H1 (cell line): Measurements from ENCODE around the gene OR5M3. TPM values are rescaled to one million over a fixed set of nuclear protein-coding genes. Genes with fewer than 3 reads are reported as not detected.

Experiments used
- CTCF ChIA-PET: fragments of 300-600 bp; sonication (Branson Sonifier 250); formaldehyde crosslinking; loops from one replicate; lab custom pipeline; 2021; ENCODE audit not compliant: partially characterized antibody; lab: Charles Lee
- POLR2A ChIA-PET: fragments of 300-600 bp; sonication (Branson Sonifier 250); formaldehyde crosslinking; loops from one replicate; lab custom pipeline; 2021; ENCODE audit warnings: inconsistent platforms; ENCODE audit not compliant: partially characterized antibody; lab: Charles Lee
- DNase-seq, 2 experiments: peaks; one replicate each; pipeline versions ENCODE4 v3.0.0 to v3.0.0-alpha.2; 2010 to 2022; ENCODE audit warnings: low spot score in 2 of 2, low read depth in 1 of 2, mixed read lengths in 1 of 2
- FAIRE-seq: peaks from 2 replicates; lab custom pipeline; 2011; peaks lifted over from hg19 to GRCh38; lab: Jason Lieb, UNC
- H2AFZ ChIP-seq: 2 replicates; pipeline ENCODE4 v1.8.1; 2012; ENCODE audit warnings: low read length, inconsistent platforms
- H2AK5ac ChIP-seq: 2 replicates; pipeline ENCODE4 v1.6.1; 2013; ENCODE audit warnings: low read depth, low read length
- H2BK120ac ChIP-seq: replicated peaks from 2 replicates; pipeline ENCODE3; 2013; ENCODE audit warnings: low read depth, low read length, inconsistent platforms
- H2BK12ac ChIP-seq: 2 replicates; pipeline ENCODE4 v1.6.1; 2013; ENCODE audit warnings: low read depth, low read length
- H2BK15ac ChIP-seq: 2 replicates; pipeline ENCODE4 v1.6.1; 2013; ENCODE audit warnings: low read length
- H2BK20ac ChIP-seq: 2 replicates; pipeline ENCODE4 v1.6.1; 2013; ENCODE audit warnings: low read length
- H2BK5ac ChIP-seq: 2 replicates; pipeline ENCODE4 v1.6.1; 2013; ENCODE audit warnings: low read depth, low read length
- H3K14ac ChIP-seq: 2 replicates; pipeline ENCODE4 v1.6.1; 2013; ENCODE audit warnings: inconsistent platforms; ENCODE audit not compliant: insufficient read length
- H3K18ac ChIP-seq: 2 replicates; pipeline ENCODE4 v1.6.1; 2013; ENCODE audit warnings: low read length; ENCODE audit errors: extremely low read depth
- H3K23ac ChIP-seq: 2 replicates; pipeline ENCODE4 v1.6.1; 2013; ENCODE audit warnings: inconsistent platforms; ENCODE audit not compliant: insufficient read length
- H3K23me2 ChIP-seq: 2 replicates; pipeline ENCODE4 v1.6.1; 2013; ENCODE audit warnings: low read depth, low read length
- H3K27ac ChIP-seq: 2 replicates; pipeline ENCODE4 v1.6.1; 2011; ENCODE audit warnings: low read depth, low read length, inconsistent platforms
- H3K27me3 ChIP-seq, 4 experiments: replicated peaks in 1 of 4; 1 replicate in 1 of 4; 2 replicates in 3 of 4; pipeline versions ENCODE4 v1.6.1 to v1.8.1; 2011 to 2013; ENCODE audit warnings: low read length in 3 of 4, mild to moderate bottlenecking in 3 of 4, inconsistent platforms in 2 of 4, mixed read lengths in 2 of 4, moderate library complexity in 1 of 4; ENCODE audit not compliant: control insufficient read depth in 3 of 4, insufficient read depth in 3 of 4; ENCODE audit errors: extremely low read depth in 1 of 4
- H3K36me3 ChIP-seq, 4 experiments: 2 replicates each; pipeline versions ENCODE4 v1.6.1 to v1.8.1; 2011 to 2013; ENCODE audit warnings: mild to moderate bottlenecking in 4 of 4, low read length in 3 of 4, moderate library complexity in 2 of 4, control low read depth in 1 of 4, inconsistent platforms in 1 of 4; ENCODE audit not compliant: insufficient read depth in 4 of 4, control insufficient read depth in 2 of 4
- H3K4ac ChIP-seq: replicated peaks from 2 replicates; pipeline ENCODE3; 2013; ENCODE audit warnings: low read length, low read depth, mixed read lengths, inconsistent platforms; ENCODE audit not compliant: insufficient read length
- H3K4me1 ChIP-seq, 4 experiments: replicated peaks in 1 of 4; 1 replicate in 1 of 4; 2 replicates in 3 of 4; pipeline versions ENCODE4 v1.6.1 to v1.8.1; 2011 to 2013; ENCODE audit warnings: low read length in 3 of 4, inconsistent platforms in 2 of 4, mixed read lengths in 1 of 4; ENCODE audit not compliant: insufficient read depth in 4 of 4, control insufficient read depth in 3 of 4
- H3K4me2 ChIP-seq, 2 experiments: 2 replicates each; pipeline versions ENCODE4 v1.6.1 to v1.8.1; 2011 to 2013; ENCODE audit warnings: low read depth in 2 of 2, low read length in 2 of 2, control low read depth in 1 of 2, inconsistent platforms in 1 of 2, mild to moderate bottlenecking in 1 of 2; ENCODE audit not compliant: insufficient read depth in 1 of 2
- H3K4me3 ChIP-seq, 4 experiments: fragments of 200-600, 300-600 bp in 1 of 4; sonication (generic), shearing (Covaris generic), sonication (Bioruptor Twin) in 1 of 4; 2 replicates each; pipeline versions ENCODE4 v1.5.1 to v1.8.1; 2011 to 2016; ENCODE audit warnings: low read length in 4 of 4, low read depth in 3 of 4, control low read depth in 2 of 4, inconsistent platforms in 2 of 4, mild to moderate bottlenecking in 2 of 4, mixed read lengths in 1 of 4, moderate library complexity in 1 of 4; ENCODE audit not compliant: insufficient read depth in 2 of 4; ENCODE audit errors: extremely low read depth in 1 of 4
- H3K56ac ChIP-seq: replicated peaks from 2 replicates; pipeline ENCODE3; 2013; ENCODE audit warnings: low read depth, mild to moderate bottlenecking, mixed read lengths, low read length, inconsistent platforms; ENCODE audit not compliant: insufficient read length
- H3K79me1 ChIP-seq: 2 replicates; pipeline ENCODE4 v1.6.1; 2013; ENCODE audit warnings: low read depth, low read length, control low read depth
- H3K79me2 ChIP-seq, 2 experiments: 2 replicates each; pipeline versions ENCODE4 v1.6.1 to v1.8.1; 2012 to 2013; ENCODE audit warnings: low read length in 2 of 2, mild to moderate bottlenecking in 2 of 2, inconsistent platforms in 1 of 2; ENCODE audit not compliant: insufficient read depth in 2 of 2, control insufficient read depth in 1 of 2
- H3K9ac ChIP-seq, 4 experiments: replicated peaks in 1 of 4; 1 replicate in 1 of 4; 2 replicates in 3 of 4; pipeline versions ENCODE4 v1.6.1 to v1.8.1; 2011 to 2013; ENCODE audit warnings: low read depth in 3 of 4, low read length in 3 of 4, control low read depth in 2 of 4, mild to moderate bottlenecking in 2 of 4, moderate library complexity in 2 of 4, inconsistent platforms in 1 of 4; ENCODE audit errors: extremely low read depth in 1 of 4
- H3K9me3 ChIP-seq, 2 experiments: 2 replicates each; pipeline versions ENCODE4 v1.6.1 to v1.8.1; 2012 to 2013; ENCODE audit warnings: mild to moderate bottlenecking in 2 of 2, moderate library complexity in 2 of 2, control low read depth in 1 of 2, inconsistent platforms in 1 of 2, low read depth in 1 of 2, low read length in 1 of 2, mixed read lengths in 1 of 2; ENCODE audit not compliant: insufficient read depth in 2 of 2
- H4K20me1 ChIP-seq, 2 experiments: replicated peaks in 1 of 2; 2 replicates each; pipeline versions ENCODE3 to v1.8.1; 2011 to 2013; ENCODE audit warnings: inconsistent platforms in 2 of 2, low read length in 2 of 2, mild to moderate bottlenecking in 1 of 2; ENCODE audit not compliant: insufficient read depth in 2 of 2, control insufficient read depth in 1 of 2
- H4K5ac ChIP-seq: 2 replicates; pipeline ENCODE4 v1.6.1; 2013; ENCODE audit warnings: low read length, low read depth, mixed read lengths, inconsistent platforms; ENCODE audit not compliant: insufficient read length
- H4K8ac ChIP-seq: 2 replicates; pipeline ENCODE4 v1.8.0; 2013; ENCODE audit warnings: mild to moderate bottlenecking, moderate library complexity, low read length, inconsistent platforms; ENCODE audit not compliant: insufficient read depth; ENCODE audit errors: extremely low read depth
- H4K91ac ChIP-seq: replicated peaks from 2 replicates; pipeline ENCODE3; 2013; ENCODE audit warnings: low read length, mixed read lengths, inconsistent platforms; ENCODE audit not compliant: insufficient read length
- KDM5A ChIP-seq: fragments of 200-600 bp; IDR thresholded peaks from 2 replicates; pipeline ENCODE4 v1.7.1; 2012; ENCODE audit warnings: mild to moderate bottlenecking, low read length, inconsistent platforms, mixed read lengths
- WGBS, 2 experiments: shearing (Covaris generic) in 1 of 2; methylation state at CpG; one replicate each; pipeline versions ENCODE4 v1.1.6 to v1.1.7; 2013 to 2015; ENCODE audit warnings: low lambda C conversion rate in 2 of 2, mixed read lengths in 2 of 2, inconsistent platforms in 1 of 2, low coverage in 1 of 2, missing lambda C conversion rate in 1 of 2; ENCODE audit not compliant: insufficient replicate concordance in 2 of 2, insufficient coverage in 1 of 2, insufficient read length in 1 of 2; ENCODE audit errors: extremely low coverage in 1 of 2, missing lambda C conversion rate in 1 of 2; 5-methylcytosine and 5-hydroxymethylcytosine counted together
- polyA plus RNA-seq, 7 experiments: library from polyadenylated mRNA; depleted of rRNA in 3 of 7; stranded (reverse) in 5 of 7; unstranded in 2 of 7; fragments of >200 nt in 5 of 7; fragments of 200-250 nt in 2 of 7; gene quantifications; 1 replicate in 5 of 7; 2 replicates in 1 of 7; 4 replicates in 1 of 7; pipeline versions ENCODE4 v1.2.1 to v1.2.3, GENCODE V29; 2011 to 2013; ENCODE audit warnings: missing spikeins in 2 of 7, mixed read lengths in 2 of 7
- total RNA-seq: library from RNA; stranded (reverse); fragmentation: NEBNext Ultra II Directional; extraction: Animal tissue kit (Norgen Biotek cat#: 25700); gene quantifications from 2 replicates; pipeline ENCODE4 v1.2.1, GENCODE V29; 2021

Gene OR5M3
- total and polyA plus RNA-seq, 2 of the 8 experiments (the other 6 are each of a cell fraction or from before 2014, with no cell fraction given) = not detected

DNA sequence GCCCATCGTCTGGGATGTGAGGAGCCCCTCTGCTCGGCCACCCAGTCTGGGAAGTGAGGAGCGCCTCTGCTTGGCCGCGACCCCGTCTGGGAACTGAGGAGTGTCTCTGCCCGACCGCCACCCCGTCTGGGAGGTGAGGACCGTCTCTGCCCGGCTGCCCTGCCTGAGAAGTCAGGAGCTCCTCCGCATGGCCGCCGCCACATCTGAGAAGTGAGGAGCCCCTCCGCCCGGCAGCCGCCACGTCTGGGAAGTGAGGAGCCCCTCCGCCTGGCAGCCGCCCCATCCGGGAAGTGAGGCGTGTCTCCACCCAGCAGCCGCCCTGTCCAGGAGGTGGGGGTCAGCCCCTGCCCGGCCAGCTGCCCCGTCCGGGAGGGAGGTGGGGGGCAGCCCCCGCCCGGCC, 23.9 kb upstream of the OR5M3 start:
- Histone ChIP-seq H3K4me1 (no peaks in the 10 kb centered on the region), H3K9ac (no peak overlapping the region), H4K20me1 (no peaks in the 10 kb centered on the region), H3K36me3 (peaks cover 0 to 2% (median 0%) of the 10 kb centered on the region in 4 experiments; a peak in 1 of 8 replicates), H3K18ac (no peak overlapping the region), H2BK20ac (no peak overlapping the region), H2BK15ac (no peak overlapping the region), H3K4me3 (no peak overlapping the region), H3K23ac (no peak overlapping the region), H4K5ac (no peak overlapping the region), H4K8ac (no peak overlapping the region), H3K9me3 (peaks cover 0 to 10% of the 10 kb centered on the region in 2 experiments; a peak in 2 of 4 replicates), H3K27ac (no peak overlapping the region), H2AFZ (no peak overlapping the region), H3K14ac (no peak overlapping the region), H3K56ac (no peak overlapping the region), H2BK5ac (no peak overlapping the region), H3K27me3 (no peaks in the 10 kb centered on the region), H3K4me2 (no peak overlapping the region), H2BK120ac (no peak overlapping the region), H2BK12ac (no peak overlapping the region), H3K4ac (no peak overlapping the region), H3K23me2 (no peaks in the 10 kb centered on the region), H4K91ac (no peak overlapping the region), H3K79me2 (no peaks in the 10 kb centered on the region), H3K79me1 (no peaks in the 10 kb centered on the region), H2AK5ac (no peak overlapping the region)
- ChIA-PET POLR2A (no interaction called here), CTCF (no interaction called here)
- WGBS, 2 experiments = 98% methylated on average over 16 of the region's 28 CpGs; no CpG with 5 or more reads in 1 of the 2 experiments
- FAIRE-seq = no peak
- DNase-seq = no peak
- no peak for TF ChIP-seq KDM5A
